Measurements from ENCODE around the gene SGTA. TPM values are rescaled to one million over a fixed set of nuclear protein-coding genes. Genes with fewer than 3 reads are reported as not detected.

Gene SGTA
- total RNA-seq, 1 experiment from 2014 or later, result 31.2 TPM

GRCh38 chr19:2731181-2731995 is 51.7 kb downstream of the SGTA start:
- Histone ChIP-seq H3K9ac (ENCODE audit: low read length) (no peak overlapping the region), H3K9me3 (ENCODE audit: low read length) (no peaks in the 10 kb centered on the region), H4K20me1 (ENCODE audit: insufficient read depth, low read depth, low read length) (peaks cover 7% of the 10 kb centered on the region; the same call in 1 of the 2 replicates), H3K27me3 (ENCODE audit: low read length) (no peaks in the 10 kb centered on the region), H3K4me3 (ENCODE audit: low read length) (no peak overlapping the region), H2AFZ (ENCODE audit: low read length) (no peak overlapping the region), H3K4me2 (ENCODE audit: low read depth, low read length, poor library complexity, severe bottlenecking) (no peak overlapping the region), H3K36me3 (ENCODE audit: insufficient read depth, low read length) (peaks cover 2% of the 10 kb centered on the region), H3K79me2 (ENCODE audit: low read length) (no peaks in the 10 kb centered on the region), H3K27ac (ENCODE audit: low read length) (no peak overlapping the region), H3K9me2 (replicated peaks; ENCODE audit: insufficient read depth, low read length) (no peaks in the 10 kb centered on the region), H3K4me1 (ENCODE audit: low read length) (no peaks in the 10 kb centered on the region)
- peak; percentile 46 for DNase-seq

- Histone ChIP-seq H3K9me3 (ENCODE audit: low read length) (no peaks in the 10 kb centered on the region), H2AFZ (ENCODE audit: low read length) (no peak overlapping the region), H3K4me2 (ENCODE audit: low read depth, low read length, poor library complexity, severe bottlenecking) (no peak overlapping the region), H3K4me3 (ENCODE audit: low read length) (no peak overlapping the region), H3K27me3 (ENCODE audit: low read length) (no peaks in the 10 kb centered on the region), H3K79me2 (ENCODE audit: low read length) (no peaks in the 10 kb centered on the region), H3K9me2 (replicated peaks; ENCODE audit: insufficient read depth, low read length) (no peaks in the 10 kb centered on the region), H3K36me3 (ENCODE audit: insufficient read depth, low read length) (no peaks in the 10 kb centered on the region), H3K9ac (ENCODE audit: low read length) (no peak overlapping the region), H3K4me1 (ENCODE audit: low read length) (no peaks in the 10 kb centered on the region), H4K20me1 (ENCODE audit: insufficient read depth, low read depth, low read length) (peaks cover 2% of the 10 kb centered on the region; the same call in 1 of the 2 replicates), H3K27ac (ENCODE audit: low read length) (no peak overlapping the region)
- DNase-seq, result no peak
These were observed 52.9 kb downstream of the SGTA start for GRCh38 chr19:2729943-2730818.

- no peak overlapping the region for H3K27ac ChIP-seq (ENCODE audit: low read length)
- no peak for DNase-seq
- no peaks in the 10 kb centered on the region for H3K27me3 ChIP-seq (ENCODE audit: low read length)
- H3K79me2 ChIP-seq (ENCODE audit: low read length), result no peaks in the 10 kb centered on the region
- no peak overlapping the region for H3K4me3 ChIP-seq (ENCODE audit: low read length)
- no peaks in the 10 kb centered on the region; the same call in 1 of the 2 replicates for H4K20me1 ChIP-seq (ENCODE audit: insufficient read depth, low read depth, low read length)
- no peaks in the 10 kb centered on the region for H3K36me3 ChIP-seq (ENCODE audit: insufficient read depth, low read length)
- no peak overlapping the region for H2AFZ ChIP-seq (ENCODE audit: low read length)
- no peak overlapping the region for H3K4me2 ChIP-seq (ENCODE audit: low read depth, low read length, poor library complexity, severe bottlenecking)
- no peak overlapping the region for H3K9ac ChIP-seq (ENCODE audit: low read length)
- H3K4me1 ChIP-seq (ENCODE audit: low read length), result no peaks in the 10 kb centered on the region
- no peaks in the 10 kb centered on the region for H3K9me3 ChIP-seq (ENCODE audit: low read length)
- H3K9me2 ChIP-seq (replicated peaks; ENCODE audit: insufficient read depth, low read length), result no peaks in the 10 kb centered on the region
These were observed 54.2 kb downstream of the SGTA start for GRCh38 chr19:2728783-2729387.

GRCh38 chr19:2727640-2727944 is 55.5 kb downstream of the SGTA start:
- Histone ChIP-seq H3K4me3 (ENCODE audit: low read length) (no peak overlapping the region), H3K9me3 (ENCODE audit: low read length) (no peaks in the 10 kb centered on the region), H3K9ac (ENCODE audit: low read length) (no peak overlapping the region), H3K27ac (ENCODE audit: low read length) (no peak overlapping the region), H3K9me2 (replicated peaks; ENCODE audit: insufficient read depth, low read length) (no peaks in the 10 kb centered on the region), H2AFZ (ENCODE audit: low read length) (no peak overlapping the region), H3K27me3 (ENCODE audit: low read length) (no peaks in the 10 kb centered on the region), H3K4me1 (ENCODE audit: low read length) (no peaks in the 10 kb centered on the region), H3K36me3 (ENCODE audit: insufficient read depth, low read length) (no peaks in the 10 kb centered on the region), H4K20me1 (ENCODE audit: insufficient read depth, low read depth, low read length) (no peaks in the 10 kb centered on the region; the same call in 1 of the 2 replicates), H3K79me2 (ENCODE audit: low read length) (no peaks in the 10 kb centered on the region), H3K4me2 (ENCODE audit: low read depth, low read length, poor library complexity, severe bottlenecking) (no peak overlapping the region)
- no peak for DNase-seq

- H3K27ac ChIP-seq (ENCODE audit: low read length), result no peak overlapping the region
- no peak overlapping the region for H3K4me3 ChIP-seq (ENCODE audit: low read length)
- H2AFZ ChIP-seq (ENCODE audit: low read length), result no peak overlapping the region
- H3K4me2 ChIP-seq (ENCODE audit: low read depth, low read length, poor library complexity, severe bottlenecking), result no peak overlapping the region
- no peaks in the 10 kb centered on the region for H3K36me3 ChIP-seq (ENCODE audit: insufficient read depth, low read length)
- no peaks in the 10 kb centered on the region for H3K9me2 ChIP-seq (replicated peaks; ENCODE audit: insufficient read depth, low read length)
- H3K9ac ChIP-seq (ENCODE audit: low read length), result no peak overlapping the region
- no peaks in the 10 kb centered on the region for H3K27me3 ChIP-seq (ENCODE audit: low read length)
- no peaks in the 10 kb centered on the region for H3K4me1 ChIP-seq (ENCODE audit: low read length)
- H3K9me3 ChIP-seq (ENCODE audit: low read length), result no peaks in the 10 kb centered on the region
- no peaks in the 10 kb centered on the region; the same call in 1 of the 2 replicates for H4K20me1 ChIP-seq (ENCODE audit: insufficient read depth, low read depth, low read length)
- no peaks in the 10 kb centered on the region for H3K79me2 ChIP-seq (ENCODE audit: low read length)
- no peak for DNase-seq
These were observed 56.0 kb downstream of the SGTA start for GRCh38 chr19:2726904-2727639.

GRCh38 chr19:2726160-2726855 is 56.8 kb downstream of the SGTA start:
- Histone ChIP-seq H3K27me3 (ENCODE audit: low read length) (no peaks in the 10 kb centered on the region), H3K9me2 (replicated peaks; ENCODE audit: insufficient read depth, low read length) (no peaks in the 10 kb centered on the region), H3K36me3 (ENCODE audit: insufficient read depth, low read length) (no peaks in the 10 kb centered on the region), H4K20me1 (ENCODE audit: insufficient read depth, low read depth, low read length) (no peaks in the 10 kb centered on the region; the same call in 1 of the 2 replicates), H3K79me2 (ENCODE audit: low read length) (no peaks in the 10 kb centered on the region), H2AFZ (ENCODE audit: low read length) (no peak overlapping the region), H3K4me1 (ENCODE audit: low read length) (no peaks in the 10 kb centered on the region), H3K4me3 (ENCODE audit: low read length) (no peak overlapping the region), H3K9ac (ENCODE audit: low read length) (no peak overlapping the region), H3K27ac (ENCODE audit: low read length) (no peak overlapping the region), H3K9me3 (ENCODE audit: low read length) (no peaks in the 10 kb centered on the region), H3K4me2 (ENCODE audit: low read depth, low read length, poor library complexity, severe bottlenecking) (no peak overlapping the region)
- DNase-seq, result no peak

GRCh38 chr19:2724148-2724557 is 58.9 kb downstream of the SGTA start:
- no peaks in the 10 kb centered on the region for H3K79me2 ChIP-seq (ENCODE audit: low read length)
- no peaks in the 10 kb centered on the region; the same call in 1 of the 2 replicates for H4K20me1 ChIP-seq (ENCODE audit: insufficient read depth, low read depth, low read length)
- H3K27me3 ChIP-seq (ENCODE audit: low read length), result no peaks in the 10 kb centered on the region
- no peak overlapping the region for H3K9ac ChIP-seq (ENCODE audit: low read length)
- no peaks in the 10 kb centered on the region for H3K9me2 ChIP-seq (replicated peaks; ENCODE audit: insufficient read depth, low read length)
- H3K4me3 ChIP-seq (ENCODE audit: low read length), result no peak overlapping the region
- H3K9me3 ChIP-seq (ENCODE audit: low read length), result no peaks in the 10 kb centered on the region
- H2AFZ ChIP-seq (ENCODE audit: low read length), result no peak overlapping the region
- no peak overlapping the region for H3K27ac ChIP-seq (ENCODE audit: low read length)
- no peak for DNase-seq
- H3K4me2 ChIP-seq (ENCODE audit: low read depth, low read length, poor library complexity, severe bottlenecking), result no peak overlapping the region
- no peaks in the 10 kb centered on the region for H3K4me1 ChIP-seq (ENCODE audit: low read length)
- H3K36me3 ChIP-seq (ENCODE audit: insufficient read depth, low read length), result no peaks in the 10 kb centered on the region
